Subcutaneous adipose tissue (tissue), 4 donors: ENCODE data around the gene FOXJ1. TPM values are rescaled to one million over a fixed set of nuclear protein-coding genes. Genes with fewer than 3 reads are reported as not detected.

Experiments used
- CTCF ChIP-seq: fragments of 450-650 bp; IDR thresholded peaks from one replicate; pipeline ENCODE4 v1.5.1; 2016; ENCODE audit warnings: low read depth, mild to moderate bottlenecking, control low read depth, antibody characterized with exemption, moderate library complexity
- total RNA-seq, 4 donors: library from RNA; depleted of rRNA; stranded (reverse); fragments of >200 nt; gene quantifications; one replicate each; pipeline ENCODE4 v1.1.0, GENCODE V29; 2016

The FOXJ1 gene
- total RNA-seq, 4 donors from 2014 or later: not detected

- TF ChIP-seq CTCF: no peak
Measured at GRCh38 chr17:76103274-76104139, 37.5 kb downstream of the FOXJ1 start, which contains the start of gene EXOC7. TSS of gene EXOC7 (minus strand) at chr17:76103787. CDS start at chr17:76103692, 95 bp downstream.

DNA sequence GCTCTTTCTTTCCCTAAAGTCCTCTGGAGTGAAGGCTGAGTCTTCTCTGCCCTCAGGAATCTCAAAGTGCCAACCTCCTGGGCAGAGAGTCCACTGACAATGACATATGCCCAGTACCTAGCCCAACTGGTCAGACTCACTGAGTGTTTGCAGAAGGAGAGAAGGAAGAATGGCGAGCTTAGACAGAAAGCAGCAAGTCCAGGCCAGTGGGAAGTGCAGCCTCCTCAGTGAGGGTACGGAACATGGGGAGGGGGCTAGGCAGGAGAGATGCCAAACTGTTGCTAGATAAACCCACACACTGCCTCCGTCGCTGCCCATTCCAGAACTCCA, 38.1 kb downstream of the FOXJ1 start:
- TF ChIP-seq CTCF: no peak

DNA sequence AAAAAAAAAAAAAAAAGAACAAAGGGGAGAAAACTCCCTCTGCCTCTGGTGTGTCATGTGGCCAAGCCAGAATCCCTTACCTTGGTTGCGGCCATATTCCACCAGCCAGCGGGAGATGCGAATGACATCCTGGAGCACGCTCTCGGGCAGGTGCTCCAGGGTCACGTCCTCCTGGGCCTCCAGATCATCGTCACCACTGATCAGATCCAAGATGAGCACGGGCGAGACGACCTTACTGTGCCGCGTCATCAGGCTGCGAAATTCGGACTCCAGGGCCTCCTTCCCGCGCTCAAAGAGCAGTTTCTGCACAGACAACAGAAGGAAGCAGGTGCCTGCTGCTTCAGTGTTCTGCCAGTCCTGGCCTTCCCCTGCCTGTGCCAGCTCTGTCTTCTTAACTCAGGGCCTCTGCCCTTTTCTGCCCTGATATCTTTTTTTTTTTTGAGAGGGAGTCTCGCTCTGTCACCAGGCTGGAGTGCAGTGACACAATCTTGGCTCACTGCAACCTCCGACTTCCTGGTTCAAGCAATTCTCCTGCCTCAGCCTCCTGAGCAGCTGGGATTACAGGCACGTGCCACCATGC, 43.2 kb downstream of the FOXJ1 start:
- TF ChIP-seq CTCF: no peak

DNA sequence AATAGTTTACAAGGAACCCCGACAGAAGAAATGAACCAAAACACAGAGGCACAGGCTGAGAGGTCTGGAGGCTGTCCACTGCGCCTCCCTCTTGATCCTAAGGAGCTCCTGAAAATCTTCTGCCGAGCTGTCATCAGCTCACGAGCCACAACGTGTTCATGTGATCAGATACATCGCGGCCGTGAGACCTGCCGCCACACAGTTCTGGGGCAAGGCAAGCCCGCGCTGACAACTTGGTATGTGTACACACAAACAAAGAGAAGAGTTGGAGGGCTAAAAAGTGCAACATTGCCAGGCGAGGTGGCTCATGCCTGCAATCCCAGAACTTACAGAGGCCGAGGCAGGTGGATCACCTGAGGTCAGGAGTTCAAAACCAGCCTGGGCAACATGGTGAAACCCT, 45.1 kb downstream of the FOXJ1 start:
- no peak for TF ChIP-seq CTCF

GRCh38 chr17:76094046-76094445, 47.0 kb downstream of the FOXJ1 start:
- TF ChIP-seq CTCF: no peak

DNA sequence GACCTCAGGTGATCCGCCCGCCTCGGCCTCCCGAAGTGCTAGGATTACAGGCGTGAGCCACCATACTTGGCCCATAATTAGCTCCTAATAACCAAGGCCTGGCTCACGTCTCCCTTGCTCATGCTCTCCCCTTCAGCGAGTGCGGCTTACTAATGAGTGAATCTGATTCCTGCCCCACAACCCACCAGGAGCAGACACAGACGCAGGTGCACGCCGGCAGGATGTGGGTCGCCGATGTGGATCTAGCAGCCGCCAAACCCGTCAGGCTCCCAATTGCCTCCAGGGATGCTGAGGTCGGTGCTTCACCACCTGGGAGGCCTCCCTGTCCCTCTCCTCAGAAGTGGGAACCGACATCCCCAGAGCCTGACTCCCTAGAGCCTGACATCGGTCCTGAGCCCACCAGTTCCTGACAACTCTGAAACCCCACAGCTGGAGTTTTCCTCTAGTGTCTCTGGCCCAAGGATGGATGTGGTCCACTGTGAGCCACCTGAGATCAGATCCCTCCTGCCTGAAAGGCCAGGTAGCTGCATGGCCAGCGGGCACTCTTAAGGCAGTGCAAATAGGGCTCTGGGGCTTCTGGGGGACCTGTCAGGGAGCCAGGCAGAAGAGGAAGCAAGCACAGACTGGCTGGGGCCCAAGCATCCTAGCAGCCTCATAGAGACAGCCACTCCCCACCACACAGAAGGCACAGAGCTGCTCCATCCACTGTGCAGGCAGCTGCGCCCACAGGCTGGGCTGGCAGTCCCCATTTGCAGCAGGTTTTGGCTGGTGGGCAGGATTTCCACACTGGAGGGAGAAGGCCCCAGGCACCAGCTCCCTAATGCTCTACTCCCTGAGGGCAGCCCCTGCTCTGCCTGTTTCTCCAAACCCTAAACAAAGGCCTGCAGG, 48.3 kb downstream of the FOXJ1 start:
- TF ChIP-seq CTCF: no peak
